ENCODE measurements around the gene SF3B5. TPM values are rescaled to one million over a fixed set of nuclear protein-coding genes. Genes with fewer than 3 reads are reported as not detected.

Gene SF3B5
- total RNA-seq, 1 donor from 2014 or later, result 129 TPM

DNA sequence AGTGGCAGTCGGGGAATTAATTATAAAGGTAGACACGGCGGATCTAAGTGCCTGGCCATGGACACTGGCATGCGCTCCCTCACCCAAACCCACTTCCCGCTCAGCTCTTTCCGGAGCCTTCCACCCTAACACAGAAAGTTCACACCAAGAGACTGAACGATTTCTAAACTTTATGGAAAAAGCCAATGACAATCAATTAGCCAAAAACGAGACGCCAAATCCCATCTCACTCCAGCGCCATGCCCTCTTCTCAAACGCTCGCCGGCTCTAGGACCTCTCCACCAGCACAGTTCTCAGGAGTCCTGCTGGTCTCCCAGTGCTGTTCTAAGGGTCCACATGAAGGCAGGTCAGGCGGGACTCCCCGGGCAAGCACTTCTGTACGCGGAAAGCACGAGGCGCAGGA is 641 bp downstream of the SF3B5 start:
- H3K36me3 ChIP-seq (ENCODE audit: insufficient read depth, low read length), result no peaks in the 10 kb centered on the region
- Mint-ChIP-seq H3K36me3 (ENCODE audit: low read depth, unreplicated experiment) (peaks cover 1% of the 10 kb centered on the region), H3K4me1 (ENCODE audit: low read depth, unreplicated experiment) (peaks cover 7% of the 10 kb centered on the region), H3K27ac (ENCODE audit: unreplicated experiment) (peak overlapping the region; percentile 97), H3K27me3 (ENCODE audit: low read depth, unreplicated experiment) (peaks cover 4% of the 10 kb centered on the region), H3K9me3 (ENCODE audit: unreplicated experiment) (no peaks in the 10 kb centered on the region), H3K4me3 (ENCODE audit: unreplicated experiment) (peak overlapping the region; percentile 99)
- peak overlapping the region; percentile 98 for H2AFZ ChIP-seq (ENCODE audit: low read depth, low read length)
- peak overlapping the region; percentile 89 for H3K27ac ChIP-seq (ENCODE audit: low read depth, low read length)
- peak overlapping the region; percentile 98 for H3K4me3 ChIP-seq (ENCODE audit: insufficient read depth, low read depth, low read length)
- no peaks in the 10 kb centered on the region for H3K9me3 ChIP-seq (ENCODE audit: insufficient read depth, low read depth, low read length)
- H4K20me1 ChIP-seq (ENCODE audit: insufficient read depth, low read length), result peaks cover 10% of the 10 kb centered on the region
- peak overlapping the region; percentile 92 for H3K9ac ChIP-seq (ENCODE audit: low read length)
- peaks cover 21% of the 10 kb centered on the region for H3K79me2 ChIP-seq (ENCODE audit: insufficient read depth, low read length)
- no peak for DNase-seq (ENCODE audit: low read depth)
- H3K4me2 ChIP-seq (ENCODE audit: low read length), result peak overlapping the region; percentile 97
- H3K4me1 ChIP-seq (ENCODE audit: insufficient read depth, low read length), result peaks cover 8% of the 10 kb centered on the region
- peaks cover under 1% of the 10 kb centered on the region for H3K27me3 ChIP-seq (ENCODE audit: insufficient read depth, low read length)
- no peak for FAIRE-seq
- TF ChIP-seq CTCF (IDR thresholded peaks at IDR 0.05; ENCODE audit: insufficient read depth, low read depth, low read length), result no peak
- TF ChIP-seq EZH2 (IDR thresholded peaks at IDR 0.05; ENCODE audit: insufficient read depth, low read length), result no peak

DNA sequence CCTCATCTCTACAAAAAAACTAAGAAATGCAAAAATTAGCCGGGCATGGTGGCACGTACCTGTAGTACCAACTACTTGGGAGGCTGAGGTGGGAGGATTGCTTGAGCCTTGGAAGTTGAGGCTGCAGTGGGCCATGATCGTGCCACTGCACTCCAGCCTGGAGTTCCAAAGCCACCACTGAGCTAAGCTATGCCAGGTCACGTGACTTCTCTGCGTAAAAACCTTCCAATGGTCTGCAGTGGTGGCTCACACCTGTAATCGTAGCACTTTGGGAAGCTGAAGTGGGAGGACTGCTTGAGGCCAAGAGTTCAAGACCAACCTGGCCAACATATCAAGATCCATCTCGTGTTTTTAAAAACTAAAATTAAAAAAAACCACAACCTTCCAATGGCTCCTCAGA is 1.7 kb downstream of the SF3B5 start:
- Histone ChIP-seq H3K79me2 (ENCODE audit: insufficient read depth, low read length) (peaks cover 21% of the 10 kb centered on the region), H3K9me3 (ENCODE audit: insufficient read depth, low read depth, low read length) (no peaks in the 10 kb centered on the region), H3K4me1 (ENCODE audit: insufficient read depth, low read length) (peaks cover 8% of the 10 kb centered on the region), H3K27me3 (ENCODE audit: insufficient read depth, low read length) (no peaks in the 10 kb centered on the region), H3K4me3 (ENCODE audit: insufficient read depth, low read depth, low read length) (no peak overlapping the region), H3K27ac (ENCODE audit: low read depth, low read length) (no peak overlapping the region), H3K9ac (ENCODE audit: low read length) (no peak overlapping the region), H2AFZ (ENCODE audit: low read depth, low read length) (no peak overlapping the region), H3K36me3 (ENCODE audit: insufficient read depth, low read length) (no peaks in the 10 kb centered on the region), H3K4me2 (ENCODE audit: low read length) (peak overlapping the region; percentile 97), H4K20me1 (ENCODE audit: insufficient read depth, low read length) (peaks cover 10% of the 10 kb centered on the region)
- Mint-ChIP-seq H3K27me3 (ENCODE audit: low read depth, unreplicated experiment) (peaks cover 4% of the 10 kb centered on the region), H3K4me3 (ENCODE audit: unreplicated experiment) (peak overlapping the region; percentile 99), H3K4me1 (ENCODE audit: low read depth, unreplicated experiment) (peaks cover 7% of the 10 kb centered on the region), H3K9me3 (ENCODE audit: unreplicated experiment) (no peaks in the 10 kb centered on the region), H3K27ac (ENCODE audit: unreplicated experiment) (no peak overlapping the region), H3K36me3 (ENCODE audit: low read depth, unreplicated experiment) (peaks cover 1% of the 10 kb centered on the region)
- TF ChIP-seq EZH2 (IDR thresholded peaks at IDR 0.05; ENCODE audit: insufficient read depth, low read length) (no peak), CTCF (IDR thresholded peaks at IDR 0.05; ENCODE audit: insufficient read depth, low read depth, low read length) (no peak)
- no peak for DNase-seq (ENCODE audit: low read depth)
- FAIRE-seq, result no peak

GRCh38 chr6:144093236-144093635 is 2.1 kb downstream of the SF3B5 start:
- peak overlapping the region; percentile 97 for H3K4me2 ChIP-seq (ENCODE audit: low read length)
- H3K79me2 ChIP-seq (ENCODE audit: insufficient read depth, low read length), result peaks cover 21% of the 10 kb centered on the region
- no peaks in the 10 kb centered on the region for H3K27me3 ChIP-seq (ENCODE audit: insufficient read depth, low read length)
- Mint-ChIP-seq H3K4me1 (ENCODE audit: low read depth, unreplicated experiment) (peaks cover 7% of the 10 kb centered on the region), H3K27me3 (ENCODE audit: low read depth, unreplicated experiment) (peaks cover under 1% of the 10 kb centered on the region), H3K36me3 (ENCODE audit: low read depth, unreplicated experiment) (peaks cover 1% of the 10 kb centered on the region), H3K9me3 (ENCODE audit: unreplicated experiment) (no peaks in the 10 kb centered on the region), H3K27ac (ENCODE audit: unreplicated experiment) (no peak overlapping the region), H3K4me3 (ENCODE audit: unreplicated experiment) (peak overlapping the region; percentile 99)
- H3K27ac ChIP-seq (ENCODE audit: low read depth, low read length), result no peak overlapping the region
- H3K36me3 ChIP-seq (ENCODE audit: insufficient read depth, low read length), result no peaks in the 10 kb centered on the region
- peaks cover 8% of the 10 kb centered on the region for H3K4me1 ChIP-seq (ENCODE audit: insufficient read depth, low read length)
- peaks cover 10% of the 10 kb centered on the region for H4K20me1 ChIP-seq (ENCODE audit: insufficient read depth, low read length)
- no peak for FAIRE-seq
- H2AFZ ChIP-seq (ENCODE audit: low read depth, low read length), result no peak overlapping the region
- H3K9me3 ChIP-seq (ENCODE audit: insufficient read depth, low read depth, low read length), result no peaks in the 10 kb centered on the region
- TF ChIP-seq CTCF (IDR thresholded peaks at IDR 0.05; ENCODE audit: insufficient read depth, low read depth, low read length) (no peak), EZH2 (IDR thresholded peaks at IDR 0.05; ENCODE audit: insufficient read depth, low read length) (no peak)
- DNase-seq (ENCODE audit: low read depth), result no peak
- no peak overlapping the region for H3K9ac ChIP-seq (ENCODE audit: low read length)
- no peak overlapping the region for H3K4me3 ChIP-seq (ENCODE audit: insufficient read depth, low read depth, low read length)

All from astrocyte (in vitro differentiated cells and primary cell).